ENCODE data around the gene FAM177A1.

DNA sequence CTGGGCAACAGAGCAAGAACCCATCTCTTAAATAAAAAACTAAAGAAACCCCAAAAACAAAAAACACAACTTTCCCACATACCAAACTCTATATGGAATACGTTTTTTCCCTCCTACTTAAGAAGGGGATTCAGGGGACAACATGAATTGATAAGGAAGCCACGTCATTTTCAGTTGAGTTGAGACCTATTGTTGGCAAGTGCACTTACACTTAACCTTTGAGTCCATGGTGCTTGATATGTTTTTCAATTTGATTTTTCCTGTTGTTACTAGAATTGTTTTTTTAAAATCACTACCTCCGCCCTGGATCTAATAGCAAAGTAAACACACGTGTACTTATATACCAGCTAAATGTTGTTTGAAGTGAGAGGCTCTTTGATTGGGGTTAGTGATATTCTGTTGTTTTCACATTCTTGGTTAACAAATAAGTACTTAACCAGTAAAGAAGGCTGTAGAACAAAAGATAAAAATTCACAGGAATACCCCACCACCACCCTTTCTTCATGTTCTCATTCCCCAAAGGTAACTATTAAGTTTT, 2.0 kb downstream of the FAM177A1 start:
- TF ChIP-seq, protein P1, sequence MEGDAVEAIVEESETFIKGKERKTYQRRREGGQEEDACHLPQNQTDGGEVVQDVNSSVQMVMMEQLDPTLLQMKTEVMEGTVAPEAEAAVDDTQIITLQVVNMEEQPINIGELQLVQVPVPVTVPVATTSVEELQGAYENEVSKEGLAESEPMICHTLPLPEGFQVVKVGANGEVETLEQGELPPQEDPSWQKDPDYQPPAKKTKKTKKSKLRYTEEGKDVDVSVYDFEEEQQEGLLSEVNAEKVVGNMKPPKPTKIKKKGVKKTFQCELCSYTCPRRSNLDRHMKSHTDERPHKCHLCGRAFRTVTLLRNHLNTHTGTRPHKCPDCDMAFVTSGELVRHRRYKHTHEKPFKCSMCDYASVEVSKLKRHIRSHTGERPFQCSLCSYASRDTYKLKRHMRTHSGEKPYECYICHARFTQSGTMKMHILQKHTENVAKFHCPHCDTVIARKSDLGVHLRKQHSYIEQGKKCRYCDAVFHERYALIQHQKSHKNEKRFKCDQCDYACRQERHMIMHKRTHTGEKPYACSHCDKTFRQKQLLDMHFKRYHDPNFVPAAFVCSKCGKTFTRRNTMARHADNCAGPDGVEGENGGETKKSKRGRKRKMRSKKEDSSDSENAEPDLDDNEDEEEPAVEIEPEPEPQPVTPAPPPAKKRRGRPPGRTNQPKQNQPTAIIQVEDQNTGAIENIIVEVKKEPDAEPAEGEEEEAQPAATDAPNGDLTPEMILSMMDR (IDR thresholded peaks at IDR 0.05), result no peak
- no peak for TF ChIP-seq POLR2A (IDR thresholded peaks at IDR 0.05; ENCODE audit: low read depth)
- no peak for TF ChIP-seq POLR2AphosphoS5 (IDR thresholded peaks at IDR 0.05)

Data from esophagus muscularis mucosa (tissue), 3 donors.